HG03095 (cell line): ENCODE measurements around the gene DIP2C.

Experiments
- ATAC-seq: cut with Tn5 transposase; IDR thresholded peaks from one replicate; pipeline ENCODE4 v1.9.1; 2021; ENCODE audit warnings: moderate library complexity; ENCODE audit not compliant: unreplicated experiment

The DIP2C gene

GRCh38 chr10:232061-232460 is 457.4 kb downstream of the DIP2C start:
- no peak for ATAC-seq

- no peak for ATAC-seq
Measured at GRCh38 chr10:230758-231157, 458.7 kb downstream of the DIP2C start.

GRCh38 chr10:228366-228765 is 461.1 kb downstream of the DIP2C start:
- no peak for ATAC-seq

- no peak for ATAC-seq
Measured at GRCh38 chr10:227014-227413, 462.5 kb downstream of the DIP2C start.

DNA sequence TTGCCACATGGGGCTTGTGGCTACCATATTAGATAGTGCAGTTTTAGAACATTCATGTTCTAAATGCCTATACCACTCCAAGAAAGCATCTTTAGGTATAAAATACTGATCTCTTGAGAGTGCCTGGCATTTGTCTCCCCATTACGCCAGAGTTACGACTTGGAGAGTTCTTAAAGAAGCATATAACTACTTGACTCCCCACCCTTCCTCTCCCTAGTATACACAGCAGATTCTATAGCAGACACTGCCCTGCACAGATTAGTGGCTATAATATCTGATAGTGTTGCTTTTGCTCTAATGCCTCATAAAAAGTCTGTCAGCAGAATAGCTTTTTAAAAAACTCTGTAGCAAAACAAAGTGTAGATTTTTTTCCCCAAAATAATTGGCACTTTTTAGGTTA is 463.4 kb downstream of the DIP2C start:
- no peak for ATAC-seq

- no peak for ATAC-seq
Measured at GRCh38 chr10:224571-224970, 464.9 kb downstream of the DIP2C start.
